H9 (cell line): ENCODE results near the gene NKAIN2. TPM values are rescaled to one million over a fixed set of nuclear protein-coding genes. Genes with fewer than 3 reads are reported as not detected.

Experiments used
- DNase-seq: peaks from one replicate; pipeline ENCODE4 v3.0.0-alpha.2; 2017
- H2AFZ ChIP-seq: one replicate; pipeline ENCODE4 v1.6.1; 2013; ENCODE audit warnings: mild to moderate bottlenecking, low read length, control low read depth, moderate library complexity
- H2AK5ac ChIP-seq: 2 replicates; pipeline ENCODE4 v1.6.1; 2013; ENCODE audit warnings: low read length, control low read depth, mixed read lengths; ENCODE audit not compliant: insufficient read length
- H2BK120ac ChIP-seq: one replicate; pipeline ENCODE4 v1.6.1; 2013; ENCODE audit warnings: low read depth, mild to moderate bottlenecking, low read length, control low read depth, inconsistent platforms; ENCODE audit not compliant: poor library complexity, severe bottlenecking
- H2BK12ac ChIP-seq: 2 replicates; pipeline ENCODE4 v1.6.1; 2013; ENCODE audit warnings: low read length, control low read depth, mixed read lengths, low read depth; ENCODE audit not compliant: insufficient read length
- H2BK15ac ChIP-seq: 2 replicates; pipeline ENCODE4 v1.6.1; 2013; ENCODE audit warnings: low read depth, low read length, control low read depth
- H2BK20ac ChIP-seq: one replicate; pipeline ENCODE4 v1.6.1; 2013; ENCODE audit warnings: low read depth, mild to moderate bottlenecking, low read length, control low read depth, inconsistent platforms; ENCODE audit not compliant: poor library complexity, severe bottlenecking
- H2BK5ac ChIP-seq: 2 replicates; pipeline ENCODE4 v1.6.1; 2013; ENCODE audit warnings: low read length, control low read depth, mixed read lengths; ENCODE audit not compliant: insufficient read length
- H3K14ac ChIP-seq: 2 replicates; pipeline ENCODE4 v1.6.1; 2013; ENCODE audit warnings: low read length, control low read depth; ENCODE audit not compliant: insufficient read depth
- H3K18ac ChIP-seq: 2 replicates; pipeline ENCODE4 v1.6.1; 2013; ENCODE audit warnings: low read depth, mild to moderate bottlenecking, mixed read lengths, low read length, control low read depth; ENCODE audit not compliant: insufficient read length
- H3K23ac ChIP-seq: 2 replicates; pipeline ENCODE4 v1.6.1; 2013; ENCODE audit warnings: low read length, control low read depth, mixed read lengths, low read depth; ENCODE audit not compliant: insufficient read length
- H3K23me2 ChIP-seq: 2 replicates; pipeline ENCODE4 v1.6.1; 2013; ENCODE audit warnings: low read depth, mild to moderate bottlenecking, mixed read lengths, low read length, control low read depth; ENCODE audit not compliant: insufficient read length, poor library complexity, severe bottlenecking
- H3K27ac ChIP-seq: 2 replicates; pipeline ENCODE4 v1.5.1; 2013; ENCODE audit warnings: low read length, control low read depth, mixed read lengths, low read depth; ENCODE audit not compliant: insufficient read length
- H3K27me3 ChIP-seq: 2 replicates; pipeline ENCODE4 v1.6.1; 2013; ENCODE audit warnings: low read length, control low read depth, inconsistent platforms; ENCODE audit not compliant: insufficient read depth
- H3K4ac ChIP-seq: 2 replicates; pipeline ENCODE4 v1.6.1; 2013; ENCODE audit warnings: low read depth, mild to moderate bottlenecking, control low read depth, inconsistent platforms, low read length, moderate library complexity
- H3K4me1 ChIP-seq: 2 replicates; pipeline ENCODE4 v1.6.1; 2013; ENCODE audit warnings: low read length, control low read depth, inconsistent platforms; ENCODE audit not compliant: insufficient read depth
- H3K4me2 ChIP-seq: 2 replicates; pipeline ENCODE4 v1.6.1; 2013; ENCODE audit warnings: low read length, control low read depth, mixed read lengths; ENCODE audit not compliant: insufficient read length, insufficient read depth
- H3K56ac ChIP-seq: 2 replicates; pipeline ENCODE4 v1.6.1; 2013; ENCODE audit warnings: low read depth, mild to moderate bottlenecking, mixed read lengths, low read length, control low read depth; ENCODE audit not compliant: insufficient read length
- H3K79me1 ChIP-seq: 2 replicates; pipeline ENCODE4 v1.6.1; 2013; ENCODE audit warnings: low read depth, mild to moderate bottlenecking, moderate library complexity, low read length, control low read depth, inconsistent platforms; ENCODE audit not compliant: insufficient read depth, poor library complexity, severe bottlenecking
- H3K79me2 ChIP-seq: 2 replicates; pipeline ENCODE4 v1.6.1; 2013; ENCODE audit warnings: low read length, control low read depth, inconsistent platforms; ENCODE audit not compliant: insufficient read depth
- H3K9ac ChIP-seq: 2 replicates; pipeline ENCODE4 v1.6.1; 2013; ENCODE audit warnings: low read length, control low read depth, mixed read lengths; ENCODE audit not compliant: insufficient read length; ENCODE audit errors: extremely low read depth
- H3K9me3 ChIP-seq: one replicate; pipeline ENCODE4 v1.6.1; 2013; ENCODE audit warnings: low read depth, low read length, inconsistent platforms; ENCODE audit not compliant: control insufficient read depth
- H3T11ph ChIP-seq: one replicate; pipeline ENCODE4 v1.6.1; 2013; ENCODE audit warnings: mild to moderate bottlenecking, low read length, control low read depth, inconsistent platforms
- H4K20me1 ChIP-seq: one replicate; pipeline ENCODE4 v1.6.1; 2013; ENCODE audit not compliant: control insufficient read depth, insufficient read length, insufficient read depth
- H4K5ac ChIP-seq: 2 replicates; pipeline ENCODE4 v1.6.1; 2013; ENCODE audit warnings: low read depth, mild to moderate bottlenecking, mixed read lengths, low read length, control low read depth; ENCODE audit not compliant: insufficient read length
- H4K8ac ChIP-seq: replicated peaks from 2 replicates; pipeline ENCODE4 v1.6.1; 2013; ENCODE audit warnings: low read length, control low read depth, mixed read lengths, low read depth; ENCODE audit not compliant: insufficient read length
- H4K91ac ChIP-seq: 2 replicates; pipeline ENCODE4 v1.6.1; 2013; ENCODE audit warnings: low read depth, mild to moderate bottlenecking, moderate library complexity, mixed read lengths, low read length, control low read depth; ENCODE audit not compliant: insufficient read length
- H3K27ac Mint-ChIP-seq, 3 experiments: 2 replicates in 2 of 3; 3 replicates in 1 of 3; pipeline ENCODE4 v1.8.0; 2020 to 2021; ENCODE audit warnings: mixed read lengths in 3 of 3, mild to moderate bottlenecking in 1 of 3, moderate library complexity in 1 of 3
- H3K27me3 Mint-ChIP-seq: 2 replicates; pipeline ENCODE4 v1.8.0; 2021; ENCODE audit warnings: low read depth, mild to moderate bottlenecking, moderate library complexity, mixed read lengths
- H3K36me3 Mint-ChIP-seq, 3 experiments: 2 replicates in 2 of 3; 3 replicates in 1 of 3; pipeline ENCODE4 v1.8.0; 2020 to 2021; ENCODE audit warnings: low read depth in 3 of 3, mixed read lengths in 3 of 3; ENCODE audit not compliant: insufficient read depth in 1 of 3
- H3K4me1 Mint-ChIP-seq, 2 experiments: 2 replicates each; pipeline ENCODE4 v1.8.0; 2020; ENCODE audit warnings: mixed read lengths in 2 of 2
- H3K4me3 Mint-ChIP-seq, 2 experiments: 2 replicates in 1 of 2; 3 replicates in 1 of 2; pipeline ENCODE4 v1.8.0; 2020 to 2021; ENCODE audit warnings: mild to moderate bottlenecking in 2 of 2, mixed read lengths in 2 of 2, moderate library complexity in 1 of 2
- H3K9me3 Mint-ChIP-seq, 2 experiments: 2 replicates in 1 of 2; 3 replicates in 1 of 2; pipeline ENCODE4 v1.8.0; 2020; ENCODE audit warnings: mild to moderate bottlenecking in 2 of 2, mixed read lengths in 2 of 2, moderate library complexity in 1 of 2
- CTCF ChIP-seq: fragments of 200-600 bp; sonication (generic); conservative IDR thresholded peaks from 3 replicates; pipeline ENCODE4 v1.8.0; 2021; ENCODE audit warnings: antibody characterized with exemption, mild to moderate bottlenecking
- WGBS: extraction: QIAGEN DNeasy Blood & Tissue Kit; methylation state at CpG from one replicate; pipeline ENCODE4 v1.1.7; 2013; ENCODE audit warnings: missing lambda C conversion rate, low lambda C conversion rate, mixed read lengths; ENCODE audit not compliant: insufficient read length; ENCODE audit errors: extremely low coverage; 5-methylcytosine and 5-hydroxymethylcytosine counted together
- total RNA-seq: library from RNA; stranded (reverse); gene quantifications from 2 replicates; pipeline ENCODE4 v1.2.1, GENCODE V29; 2021

Gene NKAIN2
- total RNA-seq, 1 experiment from 2014 or later = 0.17 TPM

DNA sequence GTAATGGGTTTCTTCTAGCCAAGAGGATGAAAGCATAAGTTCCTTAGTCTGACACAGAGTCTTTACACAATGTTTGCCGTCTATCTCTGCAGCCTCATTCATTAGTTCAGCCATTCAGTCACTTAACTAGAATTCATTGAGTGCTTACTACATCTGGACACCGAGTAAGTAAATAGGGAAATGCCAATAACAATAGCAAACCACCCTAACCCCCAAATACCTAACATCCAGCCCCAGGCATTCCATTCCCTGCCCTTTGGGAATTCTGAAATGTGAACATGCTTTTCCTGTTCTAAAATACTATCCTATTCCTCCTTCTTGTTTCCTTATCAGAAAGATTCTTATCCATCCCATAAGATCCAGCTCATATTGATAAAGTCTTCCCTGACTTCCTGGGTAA lies 881.0 kb downstream of the NKAIN2 start:
- no peak overlapping the region for H2BK15ac ChIP-seq
- H3K27me3 ChIP-seq = no peaks in the 10 kb centered on the region
- H3K18ac ChIP-seq = no peak overlapping the region
- H3K79me2 ChIP-seq = no peaks in the 10 kb centered on the region
- H3K56ac ChIP-seq = no peak overlapping the region
- H3K27ac ChIP-seq = no peak overlapping the region
- no peak overlapping the region for H3K23ac ChIP-seq
- H3K4me1 ChIP-seq = no peaks in the 10 kb centered on the region
- WGBS = no CpG with 5 or more reads among the region's 2 CpGs
- H2AK5ac ChIP-seq = no peak overlapping the region
- no peak overlapping the region for H4K5ac ChIP-seq
- H2BK5ac ChIP-seq = no peak overlapping the region
- Mint-ChIP-seq H3K27ac (no peak overlapping the region), H3K4me1 (peaks cover 17 to 21% of the 10 kb centered on the region in 2 experiments), H3K27me3 (no peaks in the 10 kb centered on the region), H3K4me3 (no peak overlapping the region), H3K9me3 (peaks cover 0 to 3% of the 10 kb centered on the region in 2 experiments; a peak in 2 of 5 replicates), H3K36me3 (peaks cover 0 to 2% (median 0%) of the 10 kb centered on the region in 3 experiments; a peak in 2 of 7 replicates)
- TF ChIP-seq CTCF = no peak
- H2AFZ ChIP-seq = no peak overlapping the region
- H3K14ac ChIP-seq = no peak overlapping the region
- no peak for DNase-seq
- no peaks in the 10 kb centered on the region for H3K23me2 ChIP-seq
- no peak overlapping the region for H3T11ph ChIP-seq
- no peak overlapping the region for H2BK120ac ChIP-seq
- no peak overlapping the region for H3K4ac ChIP-seq
- H3K9ac ChIP-seq = no peak overlapping the region
- H3K4me2 ChIP-seq = no peak overlapping the region
- H4K8ac ChIP-seq = no peak overlapping the region
- no peaks in the 10 kb centered on the region for H3K79me1 ChIP-seq
- H2BK12ac ChIP-seq = no peak overlapping the region
- H4K20me1 ChIP-seq = no peaks in the 10 kb centered on the region
- no peak overlapping the region for H4K91ac ChIP-seq
- H2BK20ac ChIP-seq = no peak overlapping the region
- no peaks in the 10 kb centered on the region for H3K9me3 ChIP-seq
